ENCODE measurements around the gene STMN1.

- TF ChIP-seq TBP (IDR thresholded peaks at IDR 0.05; ENCODE audit: low read depth, low read length) (no peak), TCF12 (IDR thresholded peaks at IDR 0.05; ENCODE audit: low read depth, low read length) (no peak), RAD21 (IDR thresholded peaks at IDR 0.05 in 1 of 2, conservative IDR thresholded peaks at IDR 0.05 in 1 of 2; ENCODE audit: low read depth in 2 of 2, low read length in 2 of 2) (no peak), CBX5 (IDR thresholded peaks at IDR 0.05; ENCODE audit: low read depth, low read length) (no peak), EP300 (IDR thresholded peaks at IDR 0.05; ENCODE audit: borderline replicate concordance in 1 of 2, low read depth in 2 of 2, low read length in 2 of 2) (no peak), POLR2A (IDR thresholded peaks at IDR 0.05; ENCODE audit: control extremely low read depth in 1 of 2, low read depth in 2 of 2, low read length in 2 of 2) (no peak), EZH2 (IDR thresholded peaks at IDR 0.05; ENCODE audit: low read depth, low read length, severe bottlenecking) (no peak), CTCF (IDR thresholded peaks at IDR 0.05; ENCODE audit: control extremely low read depth in 1 of 3, insufficient read depth in 1 of 3, low read depth in 1 of 3, low read length in 3 of 3) (no peak), ZNF274 (IDR thresholded peaks at IDR 0.05; ENCODE audit: borderline replicate concordance, extremely low read depth, low read length) (no peak), CHD1 (IDR thresholded peaks at IDR 0.05; ENCODE audit: low read depth, low read length) (no peak), MAX (IDR thresholded peaks at IDR 0.05) (no peak), RFX5 (IDR thresholded peaks at IDR 0.05; ENCODE audit: borderline replicate concordance, low read depth, low read length) (no peak), USF2 (IDR thresholded peaks at IDR 0.05; ENCODE audit: low read length) (no peak), JUN (IDR thresholded peaks at IDR 0.05; ENCODE audit: low read depth, low read length) (no peak)
Observed at GRCh38 chr1:25854554-25854953, 51.7 kb downstream of the STMN1 start.

Data from H1 (cell line).